Measurements from ENCODE around the gene ABCA7.

The ABCA7 gene

GRCh38 chr19:1039646-1040475 lies at the start of gene ABCA7:
Gene ABCA7, plus strand, starts transcription at chr19:1040107. Its CDS starts 1,255 bp downstream, at chr19:1041362.
- peak; percentile 99 for DNase-seq (ENCODE audit: low read depth)

- DNase-seq (ENCODE audit: low read depth) = no peak
These were observed 49.8 kb upstream of the ABCA7 start for GRCh38 chr19:990119-990571.

- DNase-seq (ENCODE audit: low read depth) = no peak
These were observed 49.2 kb upstream of the ABCA7 start for GRCh38 chr19:990746-991145.

GRCh38 chr19:991174-991931 lies 48.6 kb upstream of the ABCA7 start:
- DNase-seq (ENCODE audit: low read depth) = peak; percentile 61

- no peak for DNase-seq (ENCODE audit: low read depth)
These were observed 47.8 kb upstream of the ABCA7 start for GRCh38 chr19:991932-992669.

- DNase-seq (ENCODE audit: low read depth) = no peak
These were observed 47.2 kb upstream of the ABCA7 start for GRCh38 chr19:992670-993055.

GRCh38 chr19:993361-993830 lies 46.5 kb upstream of the ABCA7 start:
- no peak for DNase-seq (ENCODE audit: low read depth)

GRCh38 chr19:993831-994393 lies 46.0 kb upstream of the ABCA7 start:
- no peak for DNase-seq (ENCODE audit: low read depth)

- DNase-seq (ENCODE audit: low read depth) = no peak
These were observed 45.4 kb upstream of the ABCA7 start for GRCh38 chr19:994516-994915.

- DNase-seq (ENCODE audit: low read depth) = no peak
These were observed 44.7 kb upstream of the ABCA7 start for GRCh38 chr19:995051-995827.

- DNase-seq (ENCODE audit: low read depth) = peak; percentile 71
These were observed 43.7 kb upstream of the ABCA7 start for GRCh38 chr19:996051-996838.

GRCh38 chr19:998064-998463 lies 41.8 kb upstream of the ABCA7 start:
- no peak for DNase-seq (ENCODE audit: low read depth)

GRCh38 chr19:999379-999719 lies 40.6 kb upstream of the ABCA7 start:
- no peak for DNase-seq (ENCODE audit: low read depth)

- peak; percentile 60 for DNase-seq (ENCODE audit: low read depth)
These were observed 39.8 kb upstream of the ABCA7 start, which contains the start of gene GRIN3B for GRCh38 chr19:1000095-1000494. Gene GRIN3B, plus strand, starts transcription at chr19:1000419. Its CDS starts 19 bp downstream, at chr19:1000438.

- DNase-seq (ENCODE audit: low read depth) = no peak
These were observed 39.0 kb upstream of the ABCA7 start for GRCh38 chr19:1000591-1001537.

- peak; percentile 58 for DNase-seq (ENCODE audit: low read depth)
These were observed 38.3 kb upstream of the ABCA7 start for GRCh38 chr19:1001538-1002166.

GRCh38 chr19:1002600-1002999 lies 37.3 kb upstream of the ABCA7 start:
- no peak for DNase-seq (ENCODE audit: low read depth)

GRCh38 chr19:1003283-1003682 lies 36.6 kb upstream of the ABCA7 start:
- no peak for DNase-seq (ENCODE audit: low read depth)

All from ELR (cell line).